Kidney epithelial cell (primary cell): ENCODE data around the gene JAK3. TPM values are rescaled to one million over a fixed set of nuclear protein-coding genes. Genes with fewer than 3 reads are reported as not detected.

Experiments
- DNase-seq: peaks from one replicate; pipeline ENCODE4 v3.0.0-alpha.2; 2010; ENCODE audit warnings: low read depth
- H3K27me3 ChIP-seq: 2 replicates; pipeline ENCODE4 v1.6.0; 2011; ENCODE audit warnings: low read length; ENCODE audit not compliant: control insufficient read depth, insufficient read depth
- H3K36me3 ChIP-seq: 2 replicates; pipeline ENCODE4 v1.5.1; 2011; ENCODE audit warnings: low read length; ENCODE audit not compliant: control insufficient read depth, insufficient read depth
- H3K4me3 ChIP-seq: 2 replicates; pipeline ENCODE4 v1.5.1; 2011; ENCODE audit warnings: low read depth, mild to moderate bottlenecking, control low read depth, low read length
- total RNA-seq: library from RNA; depleted of rRNA; stranded (reverse); fragments of >200 nt; gene quantifications from 2 replicates; pipeline ENCODE4 v1.2.3, GENCODE V29; 2015
- TF ChIP-seq, protein P1 (sequence below): IDR thresholded peaks from 2 replicates; pipeline ENCODE4 v1.5.1; 2011; ENCODE audit warnings: mild to moderate bottlenecking, moderate library complexity, low read length, control low read depth, inconsistent platforms; ENCODE audit not compliant: insufficient read depth, poor library complexity, severe bottlenecking

JAK3 gene
- total RNA-seq, 1 donor from 2014 or later: 8.9 TPM

DNA sequence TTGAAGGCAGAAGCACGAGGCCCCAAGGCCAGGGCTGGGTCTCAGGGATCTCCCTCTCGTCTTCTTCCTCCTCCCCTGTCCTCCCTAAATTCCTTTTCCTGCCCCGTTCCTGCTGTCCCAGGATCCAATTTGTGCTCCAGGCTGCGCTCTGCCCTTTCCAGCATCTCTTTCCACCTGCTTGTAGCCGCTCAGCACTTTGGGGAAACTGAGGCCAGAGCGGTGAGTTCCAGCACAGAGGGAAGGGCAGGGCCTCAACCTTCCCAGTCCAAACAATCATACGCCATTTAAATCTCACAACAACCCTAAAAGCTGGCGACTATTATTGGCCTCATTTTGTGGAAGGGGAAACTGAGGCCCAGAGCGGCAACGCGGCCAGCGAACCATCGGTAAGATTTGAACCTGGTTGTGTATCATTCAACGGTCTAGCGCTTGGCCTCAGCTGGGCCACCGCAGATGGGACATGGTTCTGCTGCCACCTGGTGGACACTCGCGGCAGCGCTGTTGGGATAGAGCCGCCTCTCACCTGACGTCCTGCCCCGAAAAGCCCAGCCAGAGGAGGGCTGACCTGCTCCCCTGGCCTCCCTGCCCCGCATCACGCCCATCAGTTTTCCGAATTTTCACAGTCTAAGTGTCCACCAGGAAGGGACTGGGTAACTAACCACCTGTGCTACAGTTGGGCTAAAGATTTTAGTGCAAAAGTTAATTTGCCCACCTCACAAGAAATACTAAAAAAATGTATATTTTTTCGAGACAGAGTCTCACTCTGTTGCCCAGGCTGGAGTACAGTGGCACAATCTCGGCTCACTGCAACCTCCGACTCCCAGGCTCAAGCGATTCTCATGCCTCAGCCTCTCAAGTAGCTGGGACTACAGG is 7.7 kb upstream of the JAK3 start:
- H3K4me3 ChIP-seq: no peak overlapping the region
- H3K27me3 ChIP-seq: no peaks in the 10 kb centered on the region
- no peaks in the 10 kb centered on the region for H3K36me3 ChIP-seq
- DNase-seq: no peak
- TF ChIP-seq, protein P1, sequence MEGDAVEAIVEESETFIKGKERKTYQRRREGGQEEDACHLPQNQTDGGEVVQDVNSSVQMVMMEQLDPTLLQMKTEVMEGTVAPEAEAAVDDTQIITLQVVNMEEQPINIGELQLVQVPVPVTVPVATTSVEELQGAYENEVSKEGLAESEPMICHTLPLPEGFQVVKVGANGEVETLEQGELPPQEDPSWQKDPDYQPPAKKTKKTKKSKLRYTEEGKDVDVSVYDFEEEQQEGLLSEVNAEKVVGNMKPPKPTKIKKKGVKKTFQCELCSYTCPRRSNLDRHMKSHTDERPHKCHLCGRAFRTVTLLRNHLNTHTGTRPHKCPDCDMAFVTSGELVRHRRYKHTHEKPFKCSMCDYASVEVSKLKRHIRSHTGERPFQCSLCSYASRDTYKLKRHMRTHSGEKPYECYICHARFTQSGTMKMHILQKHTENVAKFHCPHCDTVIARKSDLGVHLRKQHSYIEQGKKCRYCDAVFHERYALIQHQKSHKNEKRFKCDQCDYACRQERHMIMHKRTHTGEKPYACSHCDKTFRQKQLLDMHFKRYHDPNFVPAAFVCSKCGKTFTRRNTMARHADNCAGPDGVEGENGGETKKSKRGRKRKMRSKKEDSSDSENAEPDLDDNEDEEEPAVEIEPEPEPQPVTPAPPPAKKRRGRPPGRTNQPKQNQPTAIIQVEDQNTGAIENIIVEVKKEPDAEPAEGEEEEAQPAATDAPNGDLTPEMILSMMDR: peak; percentile 98

DNA sequence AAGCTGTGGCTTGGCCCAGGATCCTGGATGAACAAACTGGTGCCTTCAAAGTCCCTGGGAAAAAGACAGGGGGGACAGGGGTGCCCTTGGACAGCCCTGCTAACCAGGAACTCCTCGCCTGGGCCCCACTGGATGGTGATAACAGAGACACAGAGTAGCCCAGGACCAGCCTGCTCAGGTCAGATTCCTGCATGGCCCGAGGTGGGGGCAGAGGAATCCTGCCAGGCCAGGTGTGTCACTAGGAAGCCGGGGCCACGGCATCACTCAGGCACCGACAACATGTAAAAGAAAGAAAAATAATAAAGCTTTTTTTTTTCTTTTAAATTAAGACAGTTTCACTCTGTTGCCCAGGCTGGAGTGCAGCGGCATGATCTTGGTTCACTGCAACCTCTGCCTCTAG is 6.3 kb upstream of the JAK3 start:
- Histone ChIP-seq H3K27me3 (no peaks in the 10 kb centered on the region), H3K4me3 (no peak overlapping the region), H3K36me3 (no peaks in the 10 kb centered on the region)
- TF ChIP-seq, protein P1: no peak
- DNase-seq: no peak

DNA sequence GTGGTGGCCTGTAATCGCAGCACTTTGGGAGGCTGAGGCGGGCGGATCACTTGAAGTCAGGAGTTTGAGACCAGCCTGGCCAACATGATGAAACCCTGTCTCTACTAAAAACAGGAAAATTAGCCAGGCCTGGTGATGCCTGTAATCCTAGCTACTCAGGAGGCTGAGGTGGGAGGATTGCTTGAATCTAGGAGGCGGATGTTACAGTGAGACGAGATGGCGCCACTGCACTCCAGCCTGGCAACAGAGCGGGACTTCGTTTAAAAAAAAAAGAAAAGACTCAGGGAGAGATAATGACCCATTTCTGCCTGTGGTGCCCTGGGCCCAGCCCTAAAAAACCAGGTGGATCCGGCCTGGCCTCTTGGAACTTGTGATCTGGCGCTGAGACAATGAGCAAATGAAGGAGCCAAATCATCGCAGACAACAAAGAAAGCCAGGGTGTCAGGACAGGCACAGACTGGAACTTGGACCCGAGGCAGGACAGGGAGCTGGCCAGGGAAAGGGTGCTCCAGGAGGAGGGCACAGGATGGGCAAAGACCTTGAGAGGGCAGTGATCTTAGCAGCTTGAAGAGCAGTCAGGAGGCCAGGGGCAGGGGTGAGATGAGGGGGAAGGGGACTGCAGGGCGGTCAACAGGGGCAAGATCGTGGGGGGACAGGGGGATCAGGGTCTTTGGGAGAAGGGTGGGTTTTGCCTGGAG is 962 bp upstream of the JAK3 start:
- no peaks in the 10 kb centered on the region for H3K36me3 ChIP-seq

DNA sequence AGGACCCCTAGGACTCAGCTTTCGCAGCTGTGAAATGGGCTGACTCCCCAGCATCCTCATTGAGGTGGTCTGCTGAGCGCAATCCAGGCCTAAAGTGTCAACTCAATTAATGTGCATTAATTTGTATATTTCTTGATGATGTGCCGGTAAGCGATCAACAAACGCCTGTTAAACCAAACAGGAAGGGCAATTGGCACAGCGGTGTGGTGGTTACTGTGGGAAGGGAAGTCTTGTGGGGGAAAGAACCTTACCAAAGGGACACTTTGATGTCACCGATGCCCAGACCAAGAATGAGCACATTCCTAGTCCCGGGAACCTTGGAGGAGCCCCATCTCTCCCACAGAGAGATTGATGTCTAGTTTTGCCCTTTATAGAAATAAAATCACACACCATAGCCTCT is 1.6 kb downstream of the JAK3 start:
- DNase-seq: no peak
- TF ChIP-seq, protein P1: no peak

More for the DNA sequence above, 962 bp upstream of the JAK3 start:
- TF ChIP-seq, protein P1: no peak
- H3K27me3 ChIP-seq: no peaks in the 10 kb centered on the region
- no peak overlapping the region for H3K4me3 ChIP-seq
- no peak for DNase-seq

DNA sequence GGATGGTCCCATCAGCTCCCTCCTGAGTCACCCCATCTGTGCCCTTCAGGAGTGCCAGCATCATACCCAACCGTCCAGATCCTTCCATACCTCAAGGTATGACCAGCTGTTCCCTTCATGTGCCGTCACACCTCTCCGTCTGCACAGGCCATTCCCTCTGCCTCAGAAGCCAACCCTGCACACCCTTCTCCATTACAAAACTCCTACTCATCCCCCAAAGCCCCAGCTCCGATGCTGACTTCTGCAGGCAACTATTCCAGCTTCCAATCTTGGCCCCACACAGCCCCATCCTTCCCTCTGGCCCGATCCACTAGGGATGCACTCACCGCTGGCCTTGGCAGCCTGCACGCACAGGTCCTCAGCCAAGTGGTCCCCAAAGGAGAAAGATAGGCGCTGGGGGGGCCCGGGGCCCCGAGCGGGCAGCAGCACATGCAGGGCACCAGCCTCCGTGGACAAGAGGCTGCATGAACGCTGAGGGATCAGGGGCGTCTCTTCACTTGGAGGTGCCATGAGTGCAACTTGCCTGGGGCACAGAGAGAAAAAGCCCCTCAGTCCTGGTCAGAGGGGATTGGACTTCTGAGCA is 3.8 kb downstream of the JAK3 start:
- Histone ChIP-seq H3K36me3 (no peaks in the 10 kb centered on the region), H3K4me3 (no peak overlapping the region), H3K27me3 (peaks cover 8% of the 10 kb centered on the region)
- DNase-seq: no peak
- TF ChIP-seq, protein P1: no peak

More for the DNA sequence above, 1.6 kb downstream of the JAK3 start:
- Histone ChIP-seq H3K4me3 (no peak overlapping the region), H3K36me3 (no peaks in the 10 kb centered on the region), H3K27me3 (peaks cover 4% of the 10 kb centered on the region)
